ENCODE results near the gene ECHS1.

The ECHS1 gene

GRCh38 chr10:133359554-133359971 is 13.6 kb downstream of the ECHS1 start:
- no peak for TF ChIP-seq CTCF (IDR thresholded peaks at IDR 0.05; ENCODE audit: extremely low read depth, missing control alignments)
- no peak for DNase-seq (ENCODE audit: low spot score)

GRCh38 chr10:133358925-133359310 is 14.2 kb downstream of the ECHS1 start:
- no peak for TF ChIP-seq CTCF (IDR thresholded peaks at IDR 0.05; ENCODE audit: extremely low read depth, missing control alignments)

GRCh38 chr10:133358162-133358924 is 14.8 kb downstream of the ECHS1 start:
- DNase-seq (ENCODE audit: low spot score), result no peak
- TF ChIP-seq CTCF (IDR thresholded peaks at IDR 0.05; ENCODE audit: extremely low read depth, missing control alignments), result no peak

More at GRCh38 chr10:133358925-133359310, 14.2 kb downstream of the ECHS1 start:
- DNase-seq (ENCODE audit: low spot score), result no peak

GRCh38 chr10:133357285-133358161 is 15.6 kb downstream of the ECHS1 start, which contains the start of gene FUOM:
Gene FUOM, minus strand, starts transcription at chr10:133358019. Its CDS starts 12 bp downstream, at chr10:133358007.
- peak; percentile 99 for DNase-seq (ENCODE audit: low spot score)
- TF ChIP-seq CTCF (IDR thresholded peaks at IDR 0.05; ENCODE audit: extremely low read depth, missing control alignments), result no peak

GRCh38 chr10:133356549-133357284 is 16.4 kb downstream of the ECHS1 start:
- no peak for DNase-seq (ENCODE audit: low spot score)
- no peak for TF ChIP-seq CTCF (IDR thresholded peaks at IDR 0.05; ENCODE audit: extremely low read depth, missing control alignments)

GRCh38 chr10:133355991-133356390 is 17.2 kb downstream of the ECHS1 start:
- no peak for DNase-seq (ENCODE audit: low spot score)
- no peak for TF ChIP-seq CTCF (IDR thresholded peaks at IDR 0.05; ENCODE audit: extremely low read depth, missing control alignments)
